MG63 (cell line): ENCODE results near the gene GPR17. TPM values are rescaled to one million over a fixed set of nuclear protein-coding genes. Genes with fewer than 3 reads are reported as not detected.

Source experiments
- DNase-seq: peaks from one replicate; pipeline ENCODE4 v3.0.0-alpha.2; 2020
- H3K27me3 ChIP-seq: fragments of 250-450 bp; sonication (Bioruptor Pico); 2 replicates; pipeline ENCODE4 v1.5.1; 2020; ENCODE audit warnings: mild to moderate bottlenecking, moderate library complexity
- H3K36me3 ChIP-seq: fragments of 250-450 bp; sonication (Bioruptor Pico); 2 replicates; pipeline ENCODE4 v1.5.1; 2020; ENCODE audit warnings: mild to moderate bottlenecking, moderate library complexity
- H3K4me3 ChIP-seq: fragments of 250-450 bp; sonication (Bioruptor Pico); 2 replicates; pipeline ENCODE4 v1.5.1; 2020; ENCODE audit warnings: mild to moderate bottlenecking, moderate library complexity
- H3K9me3 ChIP-seq: fragments of 250-450 bp; sonication (Bioruptor Pico); 2 replicates; pipeline ENCODE4 v1.5.1; 2020; ENCODE audit warnings: mild to moderate bottlenecking, moderate library complexity
- total RNA-seq: library from RNA; depleted of rRNA; stranded (reverse); fragments of >200 nt; shearing (Covaris generic); gene quantifications from 2 replicates; pipeline ENCODE4 v1.2.3, GENCODE V29; 2014; ENCODE audit warnings: low replicate concordance

The GPR17 gene
- total RNA-seq, 1 experiment from 2014 or later: not detected

- DNase-seq: peak; percentile 21
- Histone ChIP-seq H3K4me3 (no peak overlapping the region), H3K36me3 (no peaks in the 10 kb centered on the region), H3K27me3 (no peaks in the 10 kb centered on the region), H3K9me3 (no peaks in the 10 kb centered on the region)
Observed at GRCh38 chr2:127634066-127634617, 11.8 kb upstream of the GPR17 start.

DNA sequence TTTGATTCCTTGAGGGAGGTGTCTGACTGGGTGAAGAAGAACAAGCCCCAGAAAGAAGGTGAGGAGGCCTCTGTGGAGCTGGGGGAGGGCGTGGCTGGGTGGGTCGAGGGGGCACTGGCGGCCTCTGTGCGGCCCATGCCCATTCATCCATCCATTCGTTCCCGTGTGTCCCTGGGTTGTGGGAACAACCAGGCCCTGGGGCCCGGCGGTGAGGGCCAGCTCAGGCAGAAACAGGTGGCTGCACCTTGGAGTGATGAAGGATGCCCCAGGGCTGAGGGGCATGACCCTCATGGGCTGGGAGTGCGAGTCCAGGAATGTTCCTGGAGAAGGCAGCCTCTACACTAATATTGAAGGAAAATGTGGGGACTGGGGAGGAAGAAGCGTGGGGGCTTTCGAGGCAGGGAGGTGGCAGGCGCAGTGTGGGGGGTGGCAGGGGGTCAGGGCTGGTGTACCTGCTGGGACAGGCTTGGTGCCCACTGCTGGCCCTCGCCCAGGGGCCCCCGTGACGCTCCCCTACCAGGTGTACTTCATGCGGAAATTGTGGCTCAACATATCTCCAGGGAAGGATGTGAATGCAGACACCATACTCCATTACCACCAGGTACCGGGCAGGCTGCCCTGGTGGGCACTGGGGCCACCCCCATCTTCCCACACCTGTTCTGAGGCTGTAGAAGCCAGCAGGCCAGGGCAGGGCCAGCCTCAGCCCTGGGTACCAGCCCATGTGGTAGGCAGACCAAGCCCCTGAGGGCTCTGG lies 11.2 kb upstream of the GPR17 start:
- no peaks in the 10 kb centered on the region for H3K36me3 ChIP-seq
- no peaks in the 10 kb centered on the region for H3K9me3 ChIP-seq
- no peak overlapping the region for H3K4me3 ChIP-seq
- H3K27me3 ChIP-seq: no peaks in the 10 kb centered on the region
- no peak for DNase-seq

DNA sequence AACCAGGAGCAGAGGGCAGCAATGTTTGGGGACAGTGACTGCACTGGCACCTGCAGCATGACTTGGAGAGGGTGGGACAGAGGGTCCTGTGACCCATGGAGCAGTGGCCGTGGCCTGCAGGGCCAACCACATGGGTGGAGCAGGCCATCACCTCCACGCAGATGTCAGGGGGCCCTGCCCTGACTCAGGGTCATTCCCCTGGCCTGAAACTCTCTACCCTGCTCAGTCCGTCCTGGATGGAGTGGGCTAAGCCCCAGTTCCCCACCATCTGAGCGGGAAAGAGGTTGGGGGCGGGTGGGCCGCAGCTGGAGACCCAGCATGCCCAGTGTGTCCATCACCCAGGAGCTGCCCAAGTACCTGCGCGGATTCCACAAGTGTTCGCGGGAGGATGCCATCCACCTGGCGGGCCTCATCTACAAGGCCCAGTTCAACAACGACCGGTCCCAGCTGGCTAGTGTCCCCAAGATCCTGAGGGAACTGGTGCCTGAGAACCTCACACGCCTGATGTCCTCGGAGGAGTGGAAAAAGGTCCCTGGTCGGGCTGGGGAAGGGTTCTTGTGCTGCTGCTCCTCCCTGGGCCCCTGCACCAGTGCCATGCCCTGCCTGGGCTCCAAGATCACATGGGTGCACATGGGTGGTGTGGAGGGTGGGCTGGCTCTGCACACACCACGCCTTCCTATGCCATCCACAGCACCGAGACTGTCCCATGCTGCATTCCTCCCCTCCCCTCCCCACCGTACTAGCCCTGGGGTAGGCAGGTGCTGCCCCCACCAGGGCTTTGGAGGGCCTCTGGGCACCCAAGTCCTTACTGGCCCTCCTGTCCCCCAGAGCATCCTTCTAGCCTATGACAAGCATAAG lies 10.3 kb upstream of the GPR17 start:
- H3K27me3 ChIP-seq: no peaks in the 10 kb centered on the region
- DNase-seq: no peak
- H3K9me3 ChIP-seq: no peaks in the 10 kb centered on the region
- no peaks in the 10 kb centered on the region for H3K36me3 ChIP-seq
- no peak overlapping the region for H3K4me3 ChIP-seq

- no peak for DNase-seq
Observed at GRCh38 chr2:127636248-127637235, 9.4 kb upstream of the GPR17 start.

GRCh38 chr2:127637236-127637630 lies 8.7 kb upstream of the GPR17 start:
- no peaks in the 10 kb centered on the region for H3K9me3 ChIP-seq

More at GRCh38 chr2:127636248-127637235, 9.4 kb upstream of the GPR17 start:
- Histone ChIP-seq H3K4me3 (no peak overlapping the region), H3K36me3 (no peaks in the 10 kb centered on the region), H3K27me3 (no peaks in the 10 kb centered on the region), H3K9me3 (no peaks in the 10 kb centered on the region)

DNA sequence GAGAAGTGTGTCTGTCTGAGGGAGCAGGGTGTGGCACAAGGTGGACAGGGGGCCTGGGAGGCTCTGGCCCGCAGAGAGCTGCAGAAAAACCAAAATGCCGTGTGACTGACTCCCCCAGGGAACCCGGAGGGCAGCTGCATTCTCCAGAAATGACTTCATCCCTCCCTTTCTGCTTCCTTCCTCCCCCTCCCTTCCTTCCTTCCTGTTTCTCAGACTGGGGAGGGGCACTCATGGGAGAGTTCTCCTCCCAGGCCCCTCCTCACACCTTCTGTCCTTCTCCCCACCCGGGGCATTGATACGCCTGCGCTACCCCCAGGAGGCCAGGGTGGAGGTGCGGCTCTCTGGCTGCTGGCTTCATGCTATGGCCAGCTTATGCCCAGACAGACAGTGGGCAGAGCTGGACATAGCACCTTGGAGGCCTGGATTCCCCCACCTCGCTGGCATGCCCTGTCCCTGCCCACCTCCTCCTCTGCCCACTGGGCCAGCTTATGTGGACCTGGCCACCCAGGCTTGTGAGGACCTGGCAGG lies 8.2 kb upstream of the GPR17 start:
- DNase-seq: peak; percentile 81
- Histone ChIP-seq H3K4me3 (no peak overlapping the region), H3K36me3 (no peaks in the 10 kb centered on the region)

More at GRCh38 chr2:127637236-127637630, 8.7 kb upstream of the GPR17 start:
- DNase-seq: no peak
- Histone ChIP-seq H3K36me3 (no peaks in the 10 kb centered on the region), H3K4me3 (no peak overlapping the region), H3K27me3 (no peaks in the 10 kb centered on the region)

DNA sequence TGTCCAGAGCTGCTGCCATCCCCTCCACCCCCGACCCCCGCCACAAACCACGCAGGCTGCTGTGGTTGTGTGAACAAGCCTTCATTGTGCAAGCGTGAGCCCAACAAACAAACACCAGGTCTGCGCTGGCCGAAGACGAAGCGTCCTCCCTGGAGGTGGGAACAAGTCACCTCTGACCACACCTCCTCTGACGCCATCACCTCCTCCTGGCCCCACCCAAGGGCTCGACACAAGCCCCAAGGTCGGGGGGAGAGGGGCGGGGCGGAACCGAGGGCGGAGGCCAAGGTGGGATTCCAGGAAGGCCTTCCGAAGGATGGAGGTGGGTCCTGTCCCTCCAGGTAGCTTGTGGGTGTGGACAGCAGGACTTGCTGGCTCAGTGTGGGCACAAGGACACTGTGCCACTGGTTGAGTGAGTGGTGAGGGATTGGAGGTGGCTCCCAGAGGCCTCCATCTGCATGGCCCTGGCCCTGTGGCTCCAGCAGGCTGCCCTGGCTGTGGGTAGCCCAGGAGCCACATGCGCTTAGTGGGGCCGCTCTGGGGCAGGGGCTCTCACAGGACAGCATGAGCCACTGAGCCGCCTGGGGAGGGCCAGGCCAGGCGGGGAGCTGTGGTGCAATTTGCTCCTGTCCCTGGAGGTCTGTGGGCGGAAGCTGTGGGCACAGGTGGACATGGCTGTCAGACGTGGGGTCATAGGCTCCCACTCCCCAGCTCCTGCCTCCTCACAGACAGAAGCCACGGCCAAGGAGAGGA lies 7.4 kb upstream of the GPR17 start:
- no peaks in the 10 kb centered on the region for H3K9me3 ChIP-seq
- H3K4me3 ChIP-seq: no peak overlapping the region
- H3K36me3 ChIP-seq: no peaks in the 10 kb centered on the region
- H3K27me3 ChIP-seq: no peaks in the 10 kb centered on the region
- DNase-seq: no peak

More for the DNA sequence above, 8.2 kb upstream of the GPR17 start:
- H3K27me3 ChIP-seq: no peaks in the 10 kb centered on the region
- H3K9me3 ChIP-seq: no peaks in the 10 kb centered on the region

DNA sequence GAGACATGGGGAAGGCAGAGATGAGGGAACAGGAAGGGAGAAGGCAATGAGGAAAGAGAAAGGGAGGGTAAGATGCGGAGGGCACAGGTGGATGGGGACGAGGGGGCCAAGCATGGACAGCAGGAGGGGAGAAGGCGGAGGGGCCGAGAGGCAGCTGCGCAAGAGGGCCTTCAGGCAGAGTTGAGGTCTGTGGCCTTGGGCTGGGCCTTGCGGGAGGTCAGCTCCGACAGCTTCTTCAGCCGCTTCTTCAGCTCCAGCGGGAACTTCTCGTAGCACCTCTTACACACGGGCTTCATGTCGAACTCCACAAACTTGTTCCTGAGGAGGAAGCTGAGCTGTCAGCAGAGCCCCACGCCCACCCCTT lies 6.9 kb upstream of the GPR17 start:
- Histone ChIP-seq H3K27me3 (no peaks in the 10 kb centered on the region), H3K36me3 (no peaks in the 10 kb centered on the region), H3K9me3 (no peaks in the 10 kb centered on the region), H3K4me3 (no peak overlapping the region)
- no peak for DNase-seq

DNA sequence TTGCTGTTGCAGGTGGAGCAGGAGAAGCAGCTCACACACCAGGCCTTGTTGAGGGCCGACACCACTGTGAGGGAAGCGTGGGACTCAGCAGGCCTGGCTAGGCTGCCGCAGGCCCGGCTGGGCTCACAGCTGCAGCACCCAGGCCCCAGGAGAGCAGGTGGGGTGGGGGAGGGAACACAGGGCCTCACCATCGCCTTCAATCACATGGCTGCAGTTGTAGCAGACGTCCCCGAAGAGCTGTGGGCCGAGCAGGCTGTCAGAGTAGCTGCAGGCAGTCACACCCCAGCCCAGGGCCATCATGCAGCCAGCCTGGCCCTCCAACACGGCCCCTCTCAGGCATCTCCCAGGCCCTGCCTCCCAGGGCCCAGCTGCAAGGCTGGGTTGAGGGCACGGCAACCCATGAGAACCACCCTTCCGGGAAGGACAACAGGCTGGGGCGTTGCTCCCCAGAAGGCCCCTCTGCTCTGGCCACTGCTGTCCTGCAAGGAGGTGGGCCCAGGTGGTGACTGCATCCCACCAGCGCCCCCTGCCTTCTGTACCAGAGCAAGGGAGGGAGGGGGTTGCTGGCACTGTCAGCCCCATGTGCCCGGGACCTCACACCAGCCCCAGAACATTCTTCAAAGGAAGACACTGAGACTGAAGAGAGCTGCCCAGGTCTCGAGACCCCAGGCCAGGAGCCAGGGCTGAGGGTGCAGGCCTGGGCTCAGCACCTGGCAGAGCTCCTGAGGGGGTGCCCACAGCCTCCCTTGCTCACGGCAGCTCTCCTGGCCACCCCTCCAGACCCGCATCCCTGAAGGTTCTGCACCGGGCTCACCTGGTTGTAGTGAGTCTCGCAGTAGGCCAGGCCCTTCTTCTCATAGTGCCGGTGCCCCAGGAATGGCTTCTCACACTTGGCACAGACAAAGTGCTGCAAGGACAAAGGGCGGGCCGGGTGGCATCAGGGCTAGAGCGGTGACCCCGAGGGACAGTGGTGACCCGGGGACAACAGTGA lies 5.6 kb upstream of the GPR17 start:
- Histone ChIP-seq H3K27me3 (no peaks in the 10 kb centered on the region), H3K36me3 (no peaks in the 10 kb centered on the region), H3K9me3 (no peaks in the 10 kb centered on the region), H3K4me3 (no peak overlapping the region)
- no peak for DNase-seq

DNA sequence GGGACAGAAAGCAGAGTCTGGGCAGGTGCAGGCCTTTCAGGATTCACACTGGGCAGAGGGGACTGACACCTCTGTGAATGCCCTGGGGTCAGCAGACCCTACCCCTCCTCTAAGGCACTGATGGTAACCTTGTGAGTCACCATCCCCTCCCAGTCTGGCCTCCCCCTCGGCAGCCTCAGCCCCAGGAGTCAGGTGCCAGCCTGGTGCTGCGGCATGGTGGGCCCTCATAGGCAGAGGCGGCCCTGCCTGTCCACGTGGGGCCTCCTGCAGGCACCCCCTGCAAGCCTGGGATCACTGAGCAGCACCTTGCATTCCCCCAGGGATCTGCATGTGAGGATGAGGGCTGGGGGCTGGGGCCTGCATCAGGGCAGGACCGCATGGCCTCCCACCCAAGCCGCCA lies 4.8 kb upstream of the GPR17 start:
- DNase-seq: no peak
- no peaks in the 10 kb centered on the region for H3K9me3 ChIP-seq
- H3K27me3 ChIP-seq: no peaks in the 10 kb centered on the region
- H3K36me3 ChIP-seq: no peaks in the 10 kb centered on the region
- H3K4me3 ChIP-seq: no peak overlapping the region

- no peak for DNase-seq
- Histone ChIP-seq H3K4me3 (no peak overlapping the region), H3K27me3 (no peaks in the 10 kb centered on the region)
Observed at GRCh38 chr2:127641846-127642507, 4.0 kb upstream of the GPR17 start.

DNA sequence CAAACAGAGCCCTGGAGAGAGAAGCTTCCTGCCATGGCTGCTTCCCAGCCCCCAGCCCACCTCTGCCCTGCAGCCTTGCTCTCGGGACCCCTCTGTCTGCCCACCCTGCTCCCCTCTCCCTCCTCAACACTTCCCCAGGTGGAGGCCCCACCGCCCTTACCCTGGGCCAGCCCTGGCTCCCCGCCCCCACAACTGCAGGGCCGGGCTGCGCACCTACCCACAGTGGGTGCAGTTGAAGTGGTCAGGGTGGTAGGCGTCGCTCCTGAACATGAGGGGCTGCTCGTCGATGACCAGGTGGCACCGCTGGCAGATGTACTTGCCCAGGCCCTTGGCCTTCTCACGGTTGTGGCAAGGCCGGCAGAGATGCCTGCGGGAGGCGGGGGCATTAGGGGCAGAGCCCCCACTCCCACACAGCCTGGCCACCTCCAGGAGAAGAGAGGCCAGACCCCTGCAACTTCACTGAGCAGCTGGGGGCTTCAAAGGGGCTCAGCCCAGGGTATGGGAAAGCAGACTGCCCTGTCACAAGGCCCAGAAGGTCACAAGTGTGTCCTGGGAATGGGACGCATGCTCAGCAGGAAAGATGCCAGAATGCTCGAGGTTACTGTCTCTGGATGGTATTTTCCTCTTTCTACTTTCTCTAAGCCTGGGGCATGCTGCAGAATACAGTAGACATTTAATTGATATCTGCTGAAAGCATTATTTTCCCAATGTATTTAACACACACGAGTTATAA lies 3.1 kb upstream of the GPR17 start:
- Histone ChIP-seq H3K27me3 (no peaks in the 10 kb centered on the region), H3K36me3 (no peaks in the 10 kb centered on the region), H3K9me3 (no peaks in the 10 kb centered on the region), H3K4me3 (no peak overlapping the region)
- DNase-seq: no peak

More at GRCh38 chr2:127641846-127642507, 4.0 kb upstream of the GPR17 start:
- no peaks in the 10 kb centered on the region for H3K36me3 ChIP-seq
- no peaks in the 10 kb centered on the region for H3K9me3 ChIP-seq

GRCh38 chr2:127643439-127644065 lies 2.4 kb upstream of the GPR17 start:
- no peak for DNase-seq
- Histone ChIP-seq H3K9me3 (no peaks in the 10 kb centered on the region), H3K4me3 (no peak overlapping the region), H3K27me3 (no peaks in the 10 kb centered on the region), H3K36me3 (no peaks in the 10 kb centered on the region)
